ENCODE measurements around the gene CBLB.

CBLB gene

DNA sequence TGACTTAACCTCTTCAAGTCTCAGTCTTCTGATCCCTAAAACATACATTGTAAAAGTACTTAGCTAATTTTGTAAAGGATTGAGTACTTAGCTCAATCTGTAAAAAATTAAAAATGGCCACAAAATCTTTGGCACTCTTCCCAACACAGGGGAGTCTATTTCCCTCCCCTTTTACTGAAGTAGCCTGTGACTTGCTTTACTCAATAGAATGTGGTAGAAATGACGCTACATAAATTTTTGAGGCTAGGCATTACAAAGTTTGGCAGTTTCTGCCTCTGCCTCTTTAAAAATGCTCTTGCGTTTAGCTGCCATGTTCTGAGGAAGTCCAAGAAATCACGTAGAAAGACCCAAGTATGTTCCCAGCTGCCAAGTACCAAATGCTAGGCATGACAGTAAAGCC, 80.2 kb downstream of the CBLB start:
- ATAC-seq (ENCODE audit: insufficient read depth, low read depth): no peak

DNA sequence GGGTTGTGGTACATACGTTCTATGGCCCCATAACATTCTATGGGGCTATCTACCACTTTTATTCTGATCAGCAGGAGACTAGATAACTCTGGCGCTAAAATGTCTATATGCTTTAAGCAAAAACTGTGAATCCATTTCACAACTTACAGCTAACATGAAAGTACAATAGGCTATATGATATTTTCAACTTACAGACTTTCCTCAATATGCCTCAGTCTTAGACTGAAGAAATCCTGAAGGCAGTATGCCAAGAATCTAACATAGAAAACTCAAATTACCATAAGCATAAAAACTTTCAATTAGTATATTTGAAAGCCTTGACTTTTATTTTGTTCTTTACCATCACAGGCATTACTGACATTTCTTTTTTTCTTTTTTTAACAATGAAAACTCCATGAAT, 81.4 kb downstream of the CBLB start:
- Histone ChIP-seq H4K20me1 (ENCODE audit: insufficient read depth, low read length) (peaks cover 4% of the 10 kb centered on the region; the same call in 1 of the 2 replicates), H2AFZ (ENCODE audit: low read depth, low read length) (no peak overlapping the region), H3K4me1 (ENCODE audit: insufficient read depth, low read length) (no peaks in the 10 kb centered on the region), H3K9ac (ENCODE audit: low read depth, low read length) (no peak overlapping the region), H3K9me3 (ENCODE audit: insufficient read depth, low read length, severe bottlenecking) (no peaks in the 10 kb centered on the region), H3K4me3 (ENCODE audit: low read depth in 1 of 2, low read length in 2 of 2) (no peak overlapping the region), H3K79me2 (ENCODE audit: insufficient read depth, low read length) (no peaks in the 10 kb centered on the region), H3K27ac (ENCODE audit: low read length) (no peak overlapping the region), H3K4me2 (ENCODE audit: insufficient read depth, low read length) (no peak overlapping the region), H3K36me3 (ENCODE audit: insufficient read depth, low read length) (no peaks in the 10 kb centered on the region), H3K27me3 (ENCODE audit: insufficient read depth, low read length, poor library complexity) (no peaks in the 10 kb centered on the region)
- DNase-seq (no peak), ATAC-seq (ENCODE audit: insufficient read depth, low read depth) (no peak)
- TF ChIP-seq, protein P1, sequence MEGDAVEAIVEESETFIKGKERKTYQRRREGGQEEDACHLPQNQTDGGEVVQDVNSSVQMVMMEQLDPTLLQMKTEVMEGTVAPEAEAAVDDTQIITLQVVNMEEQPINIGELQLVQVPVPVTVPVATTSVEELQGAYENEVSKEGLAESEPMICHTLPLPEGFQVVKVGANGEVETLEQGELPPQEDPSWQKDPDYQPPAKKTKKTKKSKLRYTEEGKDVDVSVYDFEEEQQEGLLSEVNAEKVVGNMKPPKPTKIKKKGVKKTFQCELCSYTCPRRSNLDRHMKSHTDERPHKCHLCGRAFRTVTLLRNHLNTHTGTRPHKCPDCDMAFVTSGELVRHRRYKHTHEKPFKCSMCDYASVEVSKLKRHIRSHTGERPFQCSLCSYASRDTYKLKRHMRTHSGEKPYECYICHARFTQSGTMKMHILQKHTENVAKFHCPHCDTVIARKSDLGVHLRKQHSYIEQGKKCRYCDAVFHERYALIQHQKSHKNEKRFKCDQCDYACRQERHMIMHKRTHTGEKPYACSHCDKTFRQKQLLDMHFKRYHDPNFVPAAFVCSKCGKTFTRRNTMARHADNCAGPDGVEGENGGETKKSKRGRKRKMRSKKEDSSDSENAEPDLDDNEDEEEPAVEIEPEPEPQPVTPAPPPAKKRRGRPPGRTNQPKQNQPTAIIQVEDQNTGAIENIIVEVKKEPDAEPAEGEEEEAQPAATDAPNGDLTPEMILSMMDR (IDR thresholded peaks at IDR 0.05; ENCODE audit: borderline replicate concordance, extremely low read depth, low read length, poor library complexity, severe bottlenecking): no peak
- TF ChIP-seq EZH2 (IDR thresholded peaks at IDR 0.05; ENCODE audit: borderline replicate concordance, low read depth, low read length, severe bottlenecking): no peak

More for the DNA sequence above, 80.2 kb downstream of the CBLB start:
- Histone ChIP-seq H3K4me1 (ENCODE audit: insufficient read depth, low read length) (no peaks in the 10 kb centered on the region), H3K4me2 (ENCODE audit: insufficient read depth, low read length) (no peak overlapping the region), H3K79me2 (ENCODE audit: insufficient read depth, low read length) (no peaks in the 10 kb centered on the region), H3K27ac (ENCODE audit: low read length) (no peak overlapping the region), H2AFZ (ENCODE audit: low read depth, low read length) (no peak overlapping the region), H3K9ac (ENCODE audit: low read depth, low read length) (no peak overlapping the region), H4K20me1 (ENCODE audit: insufficient read depth, low read length) (peaks cover 6% of the 10 kb centered on the region; the same call in 1 of the 2 replicates), H3K9me3 (ENCODE audit: insufficient read depth, low read length, severe bottlenecking) (no peaks in the 10 kb centered on the region), H3K36me3 (ENCODE audit: insufficient read depth, low read length) (no peaks in the 10 kb centered on the region), H3K4me3 (ENCODE audit: low read depth in 1 of 2, low read length in 2 of 2) (no peak overlapping the region), H3K27me3 (ENCODE audit: insufficient read depth, low read length, poor library complexity) (no peaks in the 10 kb centered on the region)
- TF ChIP-seq EZH2 (IDR thresholded peaks at IDR 0.05; ENCODE audit: borderline replicate concordance, low read depth, low read length, severe bottlenecking): no peak
- TF ChIP-seq, protein P1 (IDR thresholded peaks at IDR 0.05; ENCODE audit: borderline replicate concordance, extremely low read depth, low read length, poor library complexity, severe bottlenecking): no peak
- DNase-seq: no peak

DNA sequence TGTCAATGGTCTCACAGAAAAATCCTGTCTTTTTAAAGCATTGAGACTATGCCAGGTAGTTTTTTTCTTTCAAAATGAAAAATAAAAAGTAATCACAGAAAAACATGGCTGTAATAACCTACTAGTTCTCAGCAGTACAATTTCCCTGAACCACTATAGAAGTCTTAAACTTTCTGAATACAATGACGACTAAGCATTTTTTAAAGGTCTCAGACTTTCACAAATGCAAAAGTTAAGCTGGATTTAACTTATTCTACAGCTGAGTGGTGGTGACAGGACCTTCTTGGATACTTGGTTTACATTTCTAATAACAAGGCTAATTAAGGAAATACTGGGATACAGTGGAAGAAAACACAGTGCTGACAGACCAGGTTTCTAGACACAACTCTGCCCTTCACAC, 81.8 kb downstream of the CBLB start:
- Histone ChIP-seq H3K79me2 (ENCODE audit: insufficient read depth, low read length) (no peaks in the 10 kb centered on the region), H3K27me3 (ENCODE audit: insufficient read depth, low read length, poor library complexity) (no peaks in the 10 kb centered on the region), H3K27ac (ENCODE audit: low read length) (no peak overlapping the region), H3K9me3 (ENCODE audit: insufficient read depth, low read length, severe bottlenecking) (no peaks in the 10 kb centered on the region), H3K4me3 (ENCODE audit: low read depth in 1 of 2, low read length in 2 of 2) (no peak overlapping the region), H3K36me3 (ENCODE audit: insufficient read depth, low read length) (no peaks in the 10 kb centered on the region), H3K9ac (ENCODE audit: low read depth, low read length) (no peak overlapping the region), H2AFZ (ENCODE audit: low read depth, low read length) (no peak overlapping the region), H3K4me1 (ENCODE audit: insufficient read depth, low read length) (no peaks in the 10 kb centered on the region), H3K4me2 (ENCODE audit: insufficient read depth, low read length) (no peak overlapping the region), H4K20me1 (ENCODE audit: insufficient read depth, low read length) (no peaks in the 10 kb centered on the region)
- ATAC-seq (ENCODE audit: insufficient read depth, low read depth) (no peak), DNase-seq (no peak)
- no peak for TF ChIP-seq EZH2 (IDR thresholded peaks at IDR 0.05; ENCODE audit: borderline replicate concordance, low read depth, low read length, severe bottlenecking)
- TF ChIP-seq, protein P1 (IDR thresholded peaks at IDR 0.05; ENCODE audit: borderline replicate concordance, extremely low read depth, low read length, poor library complexity, severe bottlenecking): no peak

DNA sequence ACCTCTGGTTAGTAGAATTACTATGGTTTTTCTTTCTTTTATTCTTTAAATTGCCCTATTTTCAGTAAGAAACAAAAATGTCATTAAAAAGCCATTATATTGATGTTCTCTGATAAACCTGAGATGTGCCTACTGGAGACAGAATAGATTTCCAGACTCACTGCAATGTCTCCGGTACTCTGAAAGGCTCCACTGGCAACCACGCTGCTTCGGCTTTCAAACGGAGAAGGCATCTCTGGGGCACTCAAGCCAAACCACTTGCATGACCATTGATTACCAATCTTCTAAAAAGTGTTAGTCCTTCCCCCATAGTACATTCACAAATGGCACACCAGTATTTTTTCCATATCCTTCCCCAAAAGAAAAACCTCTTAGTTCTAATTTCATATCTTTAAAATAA, 82.6 kb downstream of the CBLB start:
- no peaks in the 10 kb centered on the region for H4K20me1 ChIP-seq (ENCODE audit: insufficient read depth, low read length)

More for the DNA sequence above, 82.6 kb downstream of the CBLB start:
- no peak for ATAC-seq (ENCODE audit: insufficient read depth, low read depth)
- TF ChIP-seq EZH2 (IDR thresholded peaks at IDR 0.05; ENCODE audit: borderline replicate concordance, low read depth, low read length, severe bottlenecking): no peak
- TF ChIP-seq, protein P1 (IDR thresholded peaks at IDR 0.05; ENCODE audit: borderline replicate concordance, extremely low read depth, low read length, poor library complexity, severe bottlenecking): no peak
- Histone ChIP-seq H3K4me1 (ENCODE audit: insufficient read depth, low read length) (no peaks in the 10 kb centered on the region), H3K27me3 (ENCODE audit: insufficient read depth, low read length, poor library complexity) (no peaks in the 10 kb centered on the region), H3K79me2 (ENCODE audit: insufficient read depth, low read length) (no peaks in the 10 kb centered on the region), H3K9me3 (ENCODE audit: insufficient read depth, low read length, severe bottlenecking) (no peaks in the 10 kb centered on the region), H3K4me2 (ENCODE audit: insufficient read depth, low read length) (no peak overlapping the region), H3K9ac (ENCODE audit: low read depth, low read length) (no peak overlapping the region), H3K27ac (ENCODE audit: low read length) (no peak overlapping the region), H2AFZ (ENCODE audit: low read depth, low read length) (no peak overlapping the region), H3K4me3 (ENCODE audit: low read depth in 1 of 2, low read length in 2 of 2) (no peak overlapping the region), H3K36me3 (ENCODE audit: insufficient read depth, low read length) (no peaks in the 10 kb centered on the region)
- no peak for DNase-seq
